ENCODE data around the gene NSD2. TPM values are rescaled to one million over a fixed set of nuclear protein-coding genes. Genes with fewer than 3 reads are reported as not detected.

The NSD2 gene
- total RNA-seq, 1 donor, result 67.8 TPM

DNA sequence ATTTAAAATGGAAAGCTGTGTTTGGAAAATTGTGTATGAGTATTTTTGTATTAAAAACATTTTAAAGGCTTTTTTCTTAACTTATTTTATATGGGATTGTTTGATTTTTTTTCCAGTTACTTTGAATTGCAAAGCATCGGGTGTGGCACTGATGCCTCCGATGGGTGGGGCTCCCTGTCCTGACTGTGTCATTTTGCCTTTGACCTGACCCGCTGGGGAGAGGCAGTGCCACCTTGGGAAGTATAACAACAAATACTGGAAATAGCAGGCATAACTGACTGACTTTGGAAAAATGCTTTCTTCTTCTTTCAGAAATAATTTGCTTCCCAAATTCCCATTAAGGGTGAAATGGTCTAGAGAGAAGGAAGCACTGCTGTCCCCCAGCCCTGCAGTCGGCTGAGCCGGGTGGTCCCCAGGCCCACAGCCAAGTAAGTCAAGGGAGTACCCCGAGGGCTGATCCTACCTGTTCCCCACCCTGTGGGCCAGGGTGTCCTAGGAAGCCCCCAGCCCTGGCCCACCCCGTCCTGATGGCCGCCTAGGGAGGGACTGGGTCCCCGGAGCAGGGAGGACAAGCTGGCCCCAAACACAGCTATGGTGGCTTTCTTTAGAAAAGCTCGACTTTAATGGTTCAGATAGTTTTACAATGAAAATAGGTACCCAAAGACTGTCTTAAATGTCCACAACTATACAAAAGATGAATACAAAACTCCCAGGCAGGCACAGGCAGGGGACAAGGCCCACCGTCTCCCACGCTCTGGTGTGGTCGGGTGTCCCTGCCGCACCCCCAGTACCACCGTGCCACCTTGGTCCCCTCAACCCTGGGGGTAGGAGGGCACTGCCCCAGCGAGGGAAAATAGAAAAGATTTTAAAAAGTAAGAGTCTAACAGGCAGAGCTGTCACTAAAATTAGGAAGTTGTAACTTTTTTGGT is 111.2 kb downstream of the NSD2 start:
- DNase-seq (ENCODE audit: low read depth), result no peak
- TF ChIP-seq, protein P1, sequence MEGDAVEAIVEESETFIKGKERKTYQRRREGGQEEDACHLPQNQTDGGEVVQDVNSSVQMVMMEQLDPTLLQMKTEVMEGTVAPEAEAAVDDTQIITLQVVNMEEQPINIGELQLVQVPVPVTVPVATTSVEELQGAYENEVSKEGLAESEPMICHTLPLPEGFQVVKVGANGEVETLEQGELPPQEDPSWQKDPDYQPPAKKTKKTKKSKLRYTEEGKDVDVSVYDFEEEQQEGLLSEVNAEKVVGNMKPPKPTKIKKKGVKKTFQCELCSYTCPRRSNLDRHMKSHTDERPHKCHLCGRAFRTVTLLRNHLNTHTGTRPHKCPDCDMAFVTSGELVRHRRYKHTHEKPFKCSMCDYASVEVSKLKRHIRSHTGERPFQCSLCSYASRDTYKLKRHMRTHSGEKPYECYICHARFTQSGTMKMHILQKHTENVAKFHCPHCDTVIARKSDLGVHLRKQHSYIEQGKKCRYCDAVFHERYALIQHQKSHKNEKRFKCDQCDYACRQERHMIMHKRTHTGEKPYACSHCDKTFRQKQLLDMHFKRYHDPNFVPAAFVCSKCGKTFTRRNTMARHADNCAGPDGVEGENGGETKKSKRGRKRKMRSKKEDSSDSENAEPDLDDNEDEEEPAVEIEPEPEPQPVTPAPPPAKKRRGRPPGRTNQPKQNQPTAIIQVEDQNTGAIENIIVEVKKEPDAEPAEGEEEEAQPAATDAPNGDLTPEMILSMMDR (IDR thresholded peaks at IDR 0.05; ENCODE audit: insufficient read depth, low read depth, low read length), result no peak
- H3K4me3 ChIP-seq (ENCODE audit: low read depth, low read length), result no peak overlapping the region

DNA sequence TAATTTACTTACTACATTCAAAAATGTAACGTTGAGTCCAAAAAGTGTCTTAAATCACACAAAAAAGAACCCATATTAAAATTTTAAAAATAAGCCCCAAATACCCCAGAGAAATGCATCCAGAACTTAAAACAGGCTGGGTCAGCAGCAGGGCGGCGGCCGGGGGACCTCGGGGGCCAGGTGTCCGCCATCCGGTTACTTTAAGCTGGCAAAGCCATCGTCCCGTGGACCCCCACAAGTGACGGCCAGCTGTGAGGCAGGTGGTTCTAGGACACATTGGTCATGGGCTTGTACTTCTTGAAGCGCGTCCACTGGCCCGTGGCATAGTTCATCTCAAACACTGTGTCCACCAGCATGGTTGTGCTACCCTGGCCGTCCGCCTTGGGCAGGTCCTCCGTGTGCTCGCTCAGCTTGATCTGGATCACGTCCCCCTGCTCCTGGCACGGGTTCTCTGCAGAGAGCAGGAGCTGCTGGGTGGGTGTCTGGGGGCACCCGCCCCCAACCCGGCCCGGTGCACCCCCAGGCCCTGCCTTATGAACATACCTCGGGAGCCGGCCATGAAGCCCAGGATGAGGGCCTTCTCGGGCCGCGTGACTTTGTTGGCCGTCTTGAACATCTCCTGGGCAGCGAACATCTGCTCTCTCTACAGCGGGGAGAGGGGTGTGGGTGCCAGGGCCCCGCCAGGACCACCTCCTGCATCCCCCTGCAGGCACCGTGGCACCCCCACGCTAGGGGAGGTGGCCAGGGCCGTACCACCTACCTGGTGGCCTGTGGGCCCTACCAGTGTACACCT is 112.1 kb downstream of the NSD2 start:
- DNase-seq (ENCODE audit: low read depth), result no peak
- no peak overlapping the region for H3K4me3 ChIP-seq (ENCODE audit: low read depth, low read length)
- TF ChIP-seq, protein P1 (IDR thresholded peaks at IDR 0.05; ENCODE audit: insufficient read depth, low read depth, low read length), result no peak

DNA sequence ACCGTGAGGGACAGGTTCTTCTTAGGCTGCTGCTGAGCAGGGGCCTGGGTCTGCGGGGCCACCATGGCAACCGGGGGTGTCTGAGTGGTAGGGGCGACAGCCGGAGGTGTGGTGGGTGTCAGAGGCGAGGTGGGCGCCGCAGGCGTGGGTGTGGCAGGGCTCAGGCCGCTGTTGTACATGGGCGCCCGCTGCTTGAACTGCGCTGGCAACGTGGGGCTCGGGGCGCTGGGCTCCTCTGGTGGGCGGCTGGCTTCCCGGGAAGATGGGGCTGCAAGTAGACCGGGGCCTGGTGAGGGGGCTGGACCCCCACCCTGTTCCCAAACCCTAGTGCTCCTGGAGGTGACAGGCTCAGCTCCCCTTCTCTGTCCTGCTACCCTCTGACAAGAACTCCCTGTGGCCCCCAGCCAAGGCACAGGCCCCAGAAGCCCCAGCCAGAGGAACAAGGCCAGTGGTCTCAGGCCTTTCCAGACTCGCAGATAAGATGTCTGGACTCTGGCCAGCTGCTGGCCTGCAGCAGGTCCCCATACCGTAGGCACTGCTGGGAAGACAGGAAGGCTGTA is 112.7 kb downstream of the NSD2 start:
- TF ChIP-seq, protein P1 (IDR thresholded peaks at IDR 0.05; ENCODE audit: insufficient read depth, low read depth, low read length), result no peak
- DNase-seq (ENCODE audit: low read depth), result no peak

DNA sequence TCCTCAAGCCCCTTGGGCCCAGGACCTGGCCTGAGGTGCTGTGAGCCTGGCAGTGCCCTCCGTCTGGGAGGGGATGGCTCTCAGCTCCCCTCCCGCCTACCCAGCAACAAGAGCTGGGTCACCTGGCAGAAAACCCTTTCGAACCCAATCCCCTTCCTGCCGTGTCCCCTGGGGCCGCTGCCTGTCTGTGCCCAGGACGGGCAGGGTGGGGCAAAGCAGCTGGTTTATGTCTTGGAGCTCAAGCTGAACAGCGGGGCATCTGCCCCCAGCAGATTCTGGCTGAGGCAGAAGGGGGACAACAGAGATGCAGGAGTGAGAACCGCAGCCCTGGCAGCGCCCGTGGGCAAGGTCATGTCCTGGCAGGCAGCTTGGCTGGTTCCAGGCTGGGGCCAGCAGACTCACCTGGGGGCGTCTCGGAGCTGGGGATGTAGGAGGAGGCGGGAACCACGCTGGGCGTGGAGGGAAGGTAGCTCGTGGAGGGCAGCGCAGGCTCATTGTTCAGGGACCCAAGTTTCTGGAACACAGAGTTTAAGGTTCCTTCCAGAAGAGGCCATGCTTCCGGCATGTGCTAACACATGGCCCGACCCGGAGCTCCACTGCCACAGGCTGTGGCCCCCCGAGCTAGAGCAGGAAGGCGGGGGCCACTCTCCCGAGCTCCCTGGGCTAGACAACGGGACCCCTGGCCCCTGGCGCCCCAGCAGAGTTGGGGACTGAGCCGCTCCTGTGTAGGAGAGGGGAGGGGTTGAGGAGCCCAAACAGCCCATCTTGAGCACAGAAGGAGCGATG is 113.4 kb downstream of the NSD2 start:
- TF ChIP-seq, protein P1 (IDR thresholded peaks at IDR 0.05; ENCODE audit: insufficient read depth, low read depth, low read length), result no peak
- no peak overlapping the region for H3K4me3 ChIP-seq (ENCODE audit: low read depth, low read length)
- no peak for DNase-seq (ENCODE audit: low read depth)

More for the DNA sequence above, 112.7 kb downstream of the NSD2 start:
- H3K4me3 ChIP-seq (ENCODE audit: low read depth, low read length), result no peak overlapping the region

DNA sequence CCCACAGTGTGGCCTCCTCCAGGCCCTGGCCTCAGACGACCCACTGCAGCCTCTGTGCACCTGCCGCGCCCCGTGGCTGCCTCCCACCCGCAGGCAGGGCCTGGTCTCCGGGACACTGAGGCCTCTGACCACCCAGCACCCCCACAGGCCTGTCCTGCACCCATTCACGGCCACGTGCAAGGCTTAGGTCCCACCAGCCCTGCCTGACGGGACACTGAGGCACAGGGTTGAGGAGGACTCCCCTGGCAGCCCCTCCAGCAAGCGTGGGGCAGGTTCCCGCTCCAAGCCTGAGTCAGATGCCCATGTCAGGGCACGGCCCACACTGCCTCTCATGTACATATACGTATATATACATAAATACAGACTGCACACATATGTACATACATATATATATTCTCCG is 114.1 kb downstream of the NSD2 start:
- H3K4me3 ChIP-seq (ENCODE audit: low read depth, low read length), result no peak overlapping the region
- TF ChIP-seq, protein P1 (IDR thresholded peaks at IDR 0.05; ENCODE audit: insufficient read depth, low read depth, low read length), result no peak
- DNase-seq (ENCODE audit: low read depth), result no peak
